Measurements from ENCODE around the gene ALOX12B.

- no peak for TF ChIP-seq CTCF (IDR thresholded peaks at IDR 0.05)
- TF ChIP-seq POLR2A (IDR thresholded peaks at IDR 0.05), result no peak
- no peak for TF ChIP-seq POLR2AphosphoS5 (IDR thresholded peaks at IDR 0.05)
- no peak for TF ChIP-seq EP300 (IDR thresholded peaks at IDR 0.05; ENCODE audit: low read depth)
These were observed 37.8 kb upstream of the ALOX12B start for GRCh38 chr17:8125154-8125946.

Data from transverse colon (tissue), 4 donors.